Activated T-helper 17 cell treated with anti-CD3 and anti-CD28 coated beads, Interleukin-2, amount 50 U/mL, for 72 hours (primary cell): ENCODE measurements around the gene HRCT1. TPM values are rescaled to one million over a fixed set of nuclear protein-coding genes. Genes with fewer than 3 reads are reported as not detected.
"Not testable (repeated sequence)": the region's sequence is repeated elsewhere in the genome, so short reads cannot be mapped to it uniquely, and the experiment has no call there.

Source experiments
- ATAC-seq: fragments of 150-1000 bp; cut with Tn5 transposase; replicated peaks from 2 replicates; pipeline ENCODE4 v1.10.0; 2021; ENCODE audit warnings: mild to moderate bottlenecking, moderate library complexity
- H3K27ac Mint-ChIP-seq: one replicate; pipeline ENCODE4 v1.8.0; 2022; ENCODE audit warnings: mixed read lengths
- H3K27me3 Mint-ChIP-seq: one replicate; pipeline ENCODE4 v1.8.0; 2022; ENCODE audit warnings: mixed read lengths
- H3K36me3 Mint-ChIP-seq: one replicate; pipeline ENCODE4 v1.8.0; 2022; ENCODE audit warnings: low read depth, mild to moderate bottlenecking, mixed read lengths
- H3K4me1 Mint-ChIP-seq: one replicate; pipeline ENCODE4 v1.8.0; 2022; ENCODE audit warnings: mixed read lengths
- H3K4me3 Mint-ChIP-seq: one replicate; pipeline ENCODE4 v1.8.0; 2022; ENCODE audit warnings: mild to moderate bottlenecking, mixed read lengths
- H3K9me3 Mint-ChIP-seq: one replicate; pipeline ENCODE4 v1.8.0; 2022; ENCODE audit warnings: mixed read lengths
- total RNA-seq, 2 donors: library from RNA; stranded (reverse); gene quantifications; one replicate each; pipeline ENCODE4 v1.2.3, GENCODE V29; 2022

HRCT1 gene
- total RNA-seq, 2 donors from 2014 or later, result not detected

- Mint-ChIP-seq H3K36me3 (no peaks in the 10 kb centered on the region), H3K27me3 (no peaks in the 10 kb centered on the region), H3K9me3 (no peaks in the 10 kb centered on the region), H3K27ac (no peak overlapping the region), H3K4me3 (no peak overlapping the region), H3K4me1 (no peaks in the 10 kb centered on the region)
- ATAC-seq, result no peak
Observed at GRCh38 chr9:35871545-35871944, 34.5 kb upstream of the HRCT1 start.

- Mint-ChIP-seq H3K4me3 (no peak overlapping the region), H3K9me3 (peaks cover 3% of the 10 kb centered on the region), H3K4me1 (no peaks in the 10 kb centered on the region), H3K27ac (no peak overlapping the region), H3K27me3 (peaks cover 2% of the 10 kb centered on the region), H3K36me3 (no peaks in the 10 kb centered on the region)
- ATAC-seq, result no peak
Observed at GRCh38 chr9:35872505-35872904, 33.5 kb upstream of the HRCT1 start.

GRCh38 chr9:35882263-35882848 lies 23.6 kb upstream of the HRCT1 start:
- no peak overlapping the region for H3K27ac Mint-ChIP-seq
- H3K36me3 Mint-ChIP-seq, result no peaks in the 10 kb centered on the region
- no peaks in the 10 kb centered on the region for H3K4me1 Mint-ChIP-seq
- H3K4me3 Mint-ChIP-seq, result no peak overlapping the region
- H3K9me3 Mint-ChIP-seq, result peaks cover 4% of the 10 kb centered on the region
- peak; percentile 72 for ATAC-seq
- peaks cover 7% of the 10 kb centered on the region for H3K27me3 Mint-ChIP-seq

GRCh38 chr9:35882996-35883395 lies 23.0 kb upstream of the HRCT1 start:
- no peak for ATAC-seq
- no peaks in the 10 kb centered on the region for H3K36me3 Mint-ChIP-seq

GRCh38 chr9:35884908-35885307 lies 21.1 kb upstream of the HRCT1 start:
- H3K27ac Mint-ChIP-seq, H3K9me3 Mint-ChIP-seq, H3K27me3 Mint-ChIP-seq, H3K4me3 Mint-ChIP-seq, ATAC-seq, H3K36me3 Mint-ChIP-seq, H3K4me1 Mint-ChIP-seq: not testable (repeated sequence)

More at GRCh38 chr9:35882996-35883395, 23.0 kb upstream of the HRCT1 start:
- no peaks in the 10 kb centered on the region for H3K9me3 Mint-ChIP-seq
- no peak overlapping the region for H3K27ac Mint-ChIP-seq
- no peaks in the 10 kb centered on the region for H3K4me1 Mint-ChIP-seq
- H3K4me3 Mint-ChIP-seq, result no peak overlapping the region
- H3K27me3 Mint-ChIP-seq, result peaks cover 4% of the 10 kb centered on the region

- ATAC-seq, result no peak
- Mint-ChIP-seq H3K36me3 (no peaks in the 10 kb centered on the region), H3K27ac (no peak overlapping the region), H3K9me3 (no peaks in the 10 kb centered on the region), H3K27me3 (peaks cover 25% of the 10 kb centered on the region), H3K4me1 (no peaks in the 10 kb centered on the region), H3K4me3 (no peak overlapping the region)
Observed at GRCh38 chr9:35891646-35892045, 14.4 kb upstream of the HRCT1 start.

GRCh38 chr9:35892051-35892450 lies 14.0 kb upstream of the HRCT1 start:
- Mint-ChIP-seq H3K36me3 (no peaks in the 10 kb centered on the region), H3K4me1 (no peaks in the 10 kb centered on the region), H3K27me3 (peaks cover 25% of the 10 kb centered on the region), H3K4me3 (no peak overlapping the region), H3K27ac (no peak overlapping the region), H3K9me3 (no peaks in the 10 kb centered on the region)
- ATAC-seq, result no peak

GRCh38 chr9:35896570-35896969 lies 9.4 kb upstream of the HRCT1 start:
- Mint-ChIP-seq H3K9me3 (no peaks in the 10 kb centered on the region), H3K4me3 (no peak overlapping the region), H3K4me1 (no peaks in the 10 kb centered on the region), H3K27ac (no peak overlapping the region), H3K27me3 (peaks cover 18% of the 10 kb centered on the region), H3K36me3 (no peaks in the 10 kb centered on the region)
- no peak for ATAC-seq

- H3K27me3 Mint-ChIP-seq, result peaks cover 12% of the 10 kb centered on the region
- not testable (repeated sequence) for H3K27ac Mint-ChIP-seq, H3K36me3 Mint-ChIP-seq, H3K9me3 Mint-ChIP-seq, H3K4me1 Mint-ChIP-seq, ATAC-seq, H3K4me3 Mint-ChIP-seq
Observed at GRCh38 chr9:35897376-35898099, 8.5 kb upstream of the HRCT1 start.

- Mint-ChIP-seq H3K4me3 (no peak overlapping the region), H3K4me1 (peaks cover 5% of the 10 kb centered on the region), H3K9me3 (no peaks in the 10 kb centered on the region), H3K36me3 (no peaks in the 10 kb centered on the region), H3K27me3 (peaks cover 9% of the 10 kb centered on the region), H3K27ac (no peak overlapping the region)
- no peak for ATAC-seq
Observed at GRCh38 chr9:35898337-35898736, 7.7 kb upstream of the HRCT1 start.

GRCh38 chr9:35899021-35899420 lies 7.0 kb upstream of the HRCT1 start:
- Mint-ChIP-seq H3K9me3 (no peaks in the 10 kb centered on the region), H3K27ac (no peak overlapping the region), H3K27me3 (peaks cover 3% of the 10 kb centered on the region), H3K4me1 (peaks cover 5% of the 10 kb centered on the region), H3K36me3 (no peaks in the 10 kb centered on the region), H3K4me3 (no peak overlapping the region)
- no peak for ATAC-seq

GRCh38 chr9:35903049-35903448 lies 3.0 kb upstream of the HRCT1 start:
- ATAC-seq, result peak; percentile 52
- Mint-ChIP-seq H3K9me3 (no peaks in the 10 kb centered on the region), H3K4me1 (peaks cover 10% of the 10 kb centered on the region), H3K4me3 (no peak overlapping the region), H3K27ac (no peak overlapping the region), H3K36me3 (no peaks in the 10 kb centered on the region), H3K27me3 (no peaks in the 10 kb centered on the region)

- Mint-ChIP-seq H3K36me3 (no peaks in the 10 kb centered on the region), H3K4me3 (no peak overlapping the region), H3K9me3 (no peaks in the 10 kb centered on the region), H3K4me1 (peaks cover 21% of the 10 kb centered on the region), H3K27me3 (no peaks in the 10 kb centered on the region), H3K27ac (no peak overlapping the region)
- ATAC-seq, result no peak
Observed at GRCh38 chr9:35904338-35904737, 1.7 kb upstream of the HRCT1 start.

- Mint-ChIP-seq H3K4me1 (peaks cover 21% of the 10 kb centered on the region), H3K4me3 (no peak overlapping the region), H3K27me3 (no peaks in the 10 kb centered on the region), H3K36me3 (no peaks in the 10 kb centered on the region), H3K27ac (no peak overlapping the region), H3K9me3 (no peaks in the 10 kb centered on the region)
- ATAC-seq, result no peak
Observed at GRCh38 chr9:35905051-35905781, 786 bp upstream of the HRCT1 start.
